ENCODE results near the gene UNK. TPM values are rescaled to one million over a fixed set of nuclear protein-coding genes. Genes with fewer than 3 reads are reported as not detected.

UNK gene
- total RNA-seq, 4 donors from 2014 or later: 30.2 to 53.4 (median 36.2) TPM

- TF ChIP-seq POLR2A (IDR thresholded peaks at IDR 0.05): no peak
- no peak for TF ChIP-seq CTCF (IDR thresholded peaks at IDR 0.05)
- TF ChIP-seq EP300 (IDR thresholded peaks at IDR 0.05): no peak
- 80 to 97% methylated on average over 4 to 6 of the region's 6 CpGs for whole genome bisulfite sequencing, 2 donors
- H3K9me3 ChIP-seq: no peaks in the 10 kb centered on the region
- H3K4me1 ChIP-seq: peaks cover 0 to 19% (median 4%) of the 10 kb centered on the region in 4 donors
- H3K27me3 ChIP-seq: no peaks in the 10 kb centered on the region
- peaks cover 0 to 97% (median 32%) of the 10 kb centered on the region in 3 donors for H3K36me3 ChIP-seq
- H3K27ac ChIP-seq: peak overlapping the region in 1 of 4 donors; percentile 0
- H3K4me3 ChIP-seq: no peak overlapping the region
- DNase-seq (ENCODE audit: low spot score in 2 of 2): no peak
Observed at GRCh38 chr17:75814021-75814395, 29.4 kb downstream of the UNK start.

- DNase-seq (ENCODE audit: low spot score in 2 of 2): no peak
- no peak overlapping the region for H3K27ac ChIP-seq
- H3K4me1 ChIP-seq: peaks cover 0 to 10% (median 0%) of the 10 kb centered on the region in 4 donors
- H3K9me3 ChIP-seq: no peaks in the 10 kb centered on the region
- TF ChIP-seq CTCF (IDR thresholded peaks at IDR 0.05): no peak
- no peak for TF ChIP-seq EP300 (IDR thresholded peaks at IDR 0.05)
- no peak for TF ChIP-seq POLR2A (IDR thresholded peaks at IDR 0.05)
- H3K4me3 ChIP-seq: no peak overlapping the region
- H3K36me3 ChIP-seq: peaks cover 0 to 100% (median 41%) of the 10 kb centered on the region in 3 donors
- WGBS, 2 donors: 80 to 89% methylated on average over 13 of the region's 13 CpGs
- no peaks in the 10 kb centered on the region for H3K27me3 ChIP-seq
Observed at GRCh38 chr17:75814900-75815373, 30.3 kb downstream of the UNK start.

GRCh38 chr17:75815399-75815798 is 30.8 kb downstream of the UNK start:
- no peak for TF ChIP-seq EP300 (IDR thresholded peaks at IDR 0.05)
- no peak for TF ChIP-seq CTCF (IDR thresholded peaks at IDR 0.05)
- no peak for TF ChIP-seq POLR2A (IDR thresholded peaks at IDR 0.05)
- Histone ChIP-seq H3K36me3 (peaks cover 0 to 100% (median 46%) of the 10 kb centered on the region in 3 donors), H3K4me1 (peaks cover 0 to 5% (median 0%) of the 10 kb centered on the region in 4 donors), H3K9me3 (no peaks in the 10 kb centered on the region), H3K4me3 (no peak overlapping the region), H3K27ac (no peak overlapping the region), H3K27me3 (no peaks in the 10 kb centered on the region)
- 88 to 96% methylated on average over 3 of the region's 3 CpGs for WGBS, 2 donors
- no peak for DNase-seq (ENCODE audit: low spot score in 2 of 2)

GRCh38 chr17:75816693-75817092 is 32.1 kb downstream of the UNK start:
- DNase-seq (ENCODE audit: low spot score in 2 of 2): no peak
- Histone ChIP-seq H3K9me3 (no peaks in the 10 kb centered on the region), H3K4me1 (no peaks in the 10 kb centered on the region), H3K27ac (no peak overlapping the region), H3K36me3 (peaks cover 0 to 100% (median 56%) of the 10 kb centered on the region in 3 donors), H3K4me3 (no peak overlapping the region), H3K27me3 (no peaks in the 10 kb centered on the region)
- 91% methylated on average over 7 of the region's 9 CpGs for WGBS, 2 donors
- TF ChIP-seq CTCF (IDR thresholded peaks at IDR 0.05) (no peak), EP300 (IDR thresholded peaks at IDR 0.05) (no peak), POLR2A (IDR thresholded peaks at IDR 0.05) (no peak)

- TF ChIP-seq POLR2A (IDR thresholded peaks at IDR 0.05) (no peak), EP300 (IDR thresholded peaks at IDR 0.05) (no peak), CTCF (IDR thresholded peaks at IDR 0.05) (no peak)
- H3K4me1 ChIP-seq: peaks cover 0 to 5% (median 0%) of the 10 kb centered on the region in 4 donors
- no peak overlapping the region for H3K4me3 ChIP-seq
- peaks cover 0 to 100% (median 56%) of the 10 kb centered on the region in 3 donors for H3K36me3 ChIP-seq
- no peak for DNase-seq (ENCODE audit: low spot score in 2 of 2)
- H3K9me3 ChIP-seq: no peaks in the 10 kb centered on the region
- no peak overlapping the region for H3K27ac ChIP-seq
- 88 to 92% methylated on average over 5 to 6 of the region's 6 CpGs for WGBS, 2 donors
- H3K27me3 ChIP-seq: no peaks in the 10 kb centered on the region
Observed at GRCh38 chr17:75817571-75817970, 33.0 kb downstream of the UNK start.

Measured in tibial nerve (tissue), 4 donors.